ENCODE results near the gene SCGB1C2. TPM values are rescaled to one million over a fixed set of nuclear protein-coding genes. Genes with fewer than 3 reads are reported as not detected.
"Not testable (repeated sequence)": the region's sequence is repeated elsewhere in the genome, so short reads cannot be mapped to it uniquely, and the experiment has no call there.

Gene SCGB1C2
- not detected in 2 replicates for total RNA-seq

- not testable (repeated sequence) for DNase-seq (ENCODE audit: low read depth in 2 of 2)
These were observed at the start of gene SCGB1C2 for GRCh38 chr17:137166-137807. TSS of gene SCGB1C2 (plus strand) at chr17:137569. CDS start at chr17:137591, 22 bp downstream.

GRCh38 chr17:113111-113510 is 24.3 kb upstream of the SCGB1C2 start:
- peak in 1 of 2 donors; percentile 12 for DNase-seq (ENCODE audit: low read depth in 2 of 2)

- not testable (repeated sequence) for DNase-seq (ENCODE audit: low read depth in 2 of 2)
These were observed 18.9 kb upstream of the SCGB1C2 start for GRCh38 chr17:118339-118917.

GRCh38 chr17:133932-134331 is 3.4 kb upstream of the SCGB1C2 start:
- DNase-seq (ENCODE audit: low read depth in 2 of 2) = peak in 1 of 2 donors; percentile 81

- DNase-seq (ENCODE audit: low read depth in 2 of 2) = not testable (repeated sequence)
These were observed 3.0 kb upstream of the SCGB1C2 start for GRCh38 chr17:134332-134785.

- not testable (repeated sequence) for DNase-seq (ENCODE audit: low read depth in 2 of 2)
These were observed 2.3 kb upstream of the SCGB1C2 start for GRCh38 chr17:135022-135421.

- not testable (repeated sequence) for DNase-seq (ENCODE audit: low read depth in 2 of 2)
These were observed 1.5 kb upstream of the SCGB1C2 start for GRCh38 chr17:135895-136294.

- DNase-seq (ENCODE audit: low read depth in 2 of 2) = not testable (repeated sequence)
These were observed 838 bp upstream of the SCGB1C2 start for GRCh38 chr17:136531-136930.

- DNase-seq (ENCODE audit: low read depth in 2 of 2) = not testable (repeated sequence)
These were observed 2.2 kb downstream of the SCGB1C2 start for GRCh38 chr17:139401-140205.

GRCh38 chr17:142102-142661 is 4.8 kb downstream of the SCGB1C2 start:
- DNase-seq (ENCODE audit: low read depth in 2 of 2) = peak; percentile 38 to 54

GRCh38 chr17:142876-143784 is 5.8 kb downstream of the SCGB1C2 start:
- no peak for DNase-seq (ENCODE audit: low read depth in 2 of 2)

GRCh38 chr17:143785-144281 is 6.5 kb downstream of the SCGB1C2 start:
- DNase-seq (ENCODE audit: low read depth in 2 of 2) = peak; percentile 67 to 84

GRCh38 chr17:144936-145670 is 7.7 kb downstream of the SCGB1C2 start:
- DNase-seq (ENCODE audit: low read depth in 2 of 2) = no peak

GRCh38 chr17:145671-146541 is 8.5 kb downstream of the SCGB1C2 start:
- no peak for DNase-seq (ENCODE audit: low read depth in 2 of 2)

- DNase-seq (ENCODE audit: low read depth in 2 of 2) = no peak
These were observed 9.2 kb downstream of the SCGB1C2 start for GRCh38 chr17:146546-146945.

- no peak for DNase-seq (ENCODE audit: low read depth in 2 of 2)
These were observed 9.8 kb downstream of the SCGB1C2 start for GRCh38 chr17:146983-147761.

GRCh38 chr17:147796-148740 is 10.7 kb downstream of the SCGB1C2 start:
- no peak for DNase-seq (ENCODE audit: low read depth in 2 of 2)

Measured in lung microvascular endothelial cell (primary cell).